SK-N-SH (cell line): ENCODE data around the gene S100A13.
"Not testable (repeated sequence)": the region's sequence is repeated elsewhere in the genome, so short reads cannot be mapped to it uniquely, and the experiment has no call there.

Experiments
- EZH2phosphoT487 ChIP-seq: fragments of 200-600 bp; sonication (generic); IDR thresholded peaks from 2 replicates; pipeline ENCODE4 v1.6.1; 2017; ENCODE audit warnings: low read depth, mixed run types, mild to moderate bottlenecking, antibody characterized with exemption, moderate library complexity, borderline replicate concordance
- NFIC ChIP-seq: IDR thresholded peaks from 2 replicates; pipeline ENCODE4 v1.4.0; 2012; ENCODE audit warnings: borderline replicate concordance
- RAD21 ChIP-seq: IDR thresholded peaks from 2 replicates; pipeline ENCODE4 v1.6.1; 2012; ENCODE audit warnings: mild to moderate bottlenecking, low read length
- TAF1 ChIP-seq: IDR thresholded peaks from 2 replicates; pipeline ENCODE4 v1.6.1; 2012; ENCODE audit warnings: low read depth, mild to moderate bottlenecking, low read length, moderate library complexity, borderline replicate concordance
- TEAD4 ChIP-seq: IDR thresholded peaks from 2 replicates; pipeline ENCODE4 v1.4.0; 2012; ENCODE audit warnings: mild to moderate bottlenecking, borderline replicate concordance; ENCODE audit not compliant: insufficient read depth
- YY1 ChIP-seq: IDR thresholded peaks from 2 replicates; pipeline ENCODE4 v1.4.0; 2012; ENCODE audit warnings: low read depth, mild to moderate bottlenecking
- TF ChIP-seq, protein P1 (sequence below): IDR thresholded peaks from 2 replicates; pipeline ENCODE4 v1.6.1; 2012; ENCODE audit warnings: mild to moderate bottlenecking, low read depth, low read length, moderate library complexity
- TF ChIP-seq, protein P2 (sequence below): fragments of 200-600 bp; sonication (generic); IDR thresholded peaks from 2 replicates; pipeline ENCODE4 v1.6.1; 2017; ENCODE audit warnings: antibody characterized with exemption, mild to moderate bottlenecking, moderate library complexity
- TF ChIP-seq, protein P3 (sequence below): fragments of 150-350 bp; IDR thresholded peaks from 2 replicates; pipeline ENCODE4 v1.6.1; 2016; ENCODE audit warnings: mild to moderate bottlenecking, low read depth, low read length

DNA sequence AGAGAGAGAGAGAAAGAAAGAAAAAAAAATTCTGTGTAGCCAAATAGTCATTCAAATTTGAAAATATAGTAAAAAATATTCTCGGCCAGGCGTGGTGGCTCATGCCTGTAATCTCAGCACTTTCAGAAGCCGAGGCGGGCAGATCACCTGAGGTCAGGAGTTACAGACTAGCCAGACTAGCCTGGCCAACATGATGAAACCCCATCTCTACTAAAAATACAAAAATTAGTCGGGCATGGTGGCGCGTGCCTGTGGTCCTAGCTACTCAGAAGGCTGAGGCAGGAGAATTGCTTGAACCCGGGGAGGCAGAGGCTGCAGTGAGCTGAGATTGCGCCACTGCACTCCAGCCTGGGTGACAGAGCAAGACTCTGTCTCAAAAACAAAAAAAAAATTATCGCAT, 39.3 kb downstream of the S100A13 start:
- TF ChIP-seq, protein P1, sequence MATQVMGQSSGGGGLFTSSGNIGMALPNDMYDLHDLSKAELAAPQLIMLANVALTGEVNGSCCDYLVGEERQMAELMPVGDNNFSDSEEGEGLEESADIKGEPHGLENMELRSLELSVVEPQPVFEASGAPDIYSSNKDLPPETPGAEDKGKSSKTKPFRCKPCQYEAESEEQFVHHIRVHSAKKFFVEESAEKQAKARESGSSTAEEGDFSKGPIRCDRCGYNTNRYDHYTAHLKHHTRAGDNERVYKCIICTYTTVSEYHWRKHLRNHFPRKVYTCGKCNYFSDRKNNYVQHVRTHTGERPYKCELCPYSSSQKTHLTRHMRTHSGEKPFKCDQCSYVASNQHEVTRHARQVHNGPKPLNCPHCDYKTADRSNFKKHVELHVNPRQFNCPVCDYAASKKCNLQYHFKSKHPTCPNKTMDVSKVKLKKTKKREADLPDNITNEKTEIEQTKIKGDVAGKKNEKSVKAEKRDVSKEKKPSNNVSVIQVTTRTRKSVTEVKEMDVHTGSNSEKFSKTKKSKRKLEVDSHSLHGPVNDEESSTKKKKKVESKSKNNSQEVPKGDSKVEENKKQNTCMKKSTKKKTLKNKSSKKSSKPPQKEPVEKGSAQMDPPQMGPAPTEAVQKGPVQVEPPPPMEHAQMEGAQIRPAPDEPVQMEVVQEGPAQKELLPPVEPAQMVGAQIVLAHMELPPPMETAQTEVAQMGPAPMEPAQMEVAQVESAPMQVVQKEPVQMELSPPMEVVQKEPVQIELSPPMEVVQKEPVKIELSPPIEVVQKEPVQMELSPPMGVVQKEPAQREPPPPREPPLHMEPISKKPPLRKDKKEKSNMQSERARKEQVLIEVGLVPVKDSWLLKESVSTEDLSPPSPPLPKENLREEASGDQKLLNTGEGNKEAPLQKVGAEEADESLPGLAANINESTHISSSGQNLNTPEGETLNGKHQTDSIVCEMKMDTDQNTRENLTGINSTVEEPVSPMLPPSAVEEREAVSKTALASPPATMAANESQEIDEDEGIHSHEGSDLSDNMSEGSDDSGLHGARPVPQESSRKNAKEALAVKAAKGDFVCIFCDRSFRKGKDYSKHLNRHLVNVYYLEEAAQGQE: not testable (repeated sequence)
- not testable (repeated sequence) for TF ChIP-seq TAF1, NFIC, EZH2phosphoT487, RAD21, YY1, TEAD4
- TF ChIP-seq, protein P2, sequence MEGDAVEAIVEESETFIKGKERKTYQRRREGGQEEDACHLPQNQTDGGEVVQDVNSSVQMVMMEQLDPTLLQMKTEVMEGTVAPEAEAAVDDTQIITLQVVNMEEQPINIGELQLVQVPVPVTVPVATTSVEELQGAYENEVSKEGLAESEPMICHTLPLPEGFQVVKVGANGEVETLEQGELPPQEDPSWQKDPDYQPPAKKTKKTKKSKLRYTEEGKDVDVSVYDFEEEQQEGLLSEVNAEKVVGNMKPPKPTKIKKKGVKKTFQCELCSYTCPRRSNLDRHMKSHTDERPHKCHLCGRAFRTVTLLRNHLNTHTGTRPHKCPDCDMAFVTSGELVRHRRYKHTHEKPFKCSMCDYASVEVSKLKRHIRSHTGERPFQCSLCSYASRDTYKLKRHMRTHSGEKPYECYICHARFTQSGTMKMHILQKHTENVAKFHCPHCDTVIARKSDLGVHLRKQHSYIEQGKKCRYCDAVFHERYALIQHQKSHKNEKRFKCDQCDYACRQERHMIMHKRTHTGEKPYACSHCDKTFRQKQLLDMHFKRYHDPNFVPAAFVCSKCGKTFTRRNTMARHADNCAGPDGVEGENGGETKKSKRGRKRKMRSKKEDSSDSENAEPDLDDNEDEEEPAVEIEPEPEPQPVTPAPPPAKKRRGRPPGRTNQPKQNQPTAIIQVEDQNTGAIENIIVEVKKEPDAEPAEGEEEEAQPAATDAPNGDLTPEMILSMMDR: not testable (repeated sequence)
- TF ChIP-seq, protein P3, sequence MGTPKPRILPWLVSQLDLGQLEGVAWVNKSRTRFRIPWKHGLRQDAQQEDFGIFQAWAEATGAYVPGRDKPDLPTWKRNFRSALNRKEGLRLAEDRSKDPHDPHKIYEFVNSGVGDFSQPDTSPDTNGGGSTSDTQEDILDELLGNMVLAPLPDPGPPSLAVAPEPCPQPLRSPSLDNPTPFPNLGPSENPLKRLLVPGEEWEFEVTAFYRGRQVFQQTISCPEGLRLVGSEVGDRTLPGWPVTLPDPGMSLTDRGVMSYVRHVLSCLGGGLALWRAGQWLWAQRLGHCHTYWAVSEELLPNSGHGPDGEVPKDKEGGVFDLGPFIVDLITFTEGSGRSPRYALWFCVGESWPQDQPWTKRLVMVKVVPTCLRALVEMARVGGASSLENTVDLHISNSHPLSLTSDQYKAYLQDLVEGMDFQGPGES: not testable (repeated sequence)
